ENCODE measurements around the gene DOCK11. TPM values are rescaled to one million over a fixed set of nuclear protein-coding genes. Genes with fewer than 3 reads are reported as not detected.
"Not testable (repeated sequence)": the region's sequence is repeated elsewhere in the genome, so short reads cannot be mapped to it uniquely, and the experiment has no call there.

DOCK11 gene
- total and polyA plus RNA-seq, 10 of the 15 experiments (the other 5 are each of a cell fraction or from before 2014, with no cell fraction given) = 16.3 to 30.7 (median 19.8) TPM

DNA sequence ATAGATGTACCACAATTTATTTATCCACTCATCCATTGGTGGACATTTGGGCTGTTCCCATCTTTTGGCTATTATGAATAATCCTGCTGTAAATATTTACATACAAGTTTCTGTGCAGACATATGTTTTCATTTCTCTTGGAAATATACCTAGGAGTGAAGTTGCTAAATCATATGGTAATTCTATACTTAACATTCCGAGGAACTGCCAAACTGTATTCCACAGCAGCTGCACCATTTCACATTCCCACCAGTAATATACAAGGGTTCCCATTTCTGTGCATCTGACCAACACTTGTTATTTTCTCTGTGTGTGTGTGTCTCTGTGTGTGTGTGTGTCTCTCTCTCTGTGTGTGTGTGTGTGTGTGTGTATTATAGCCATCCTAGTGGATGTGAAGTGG, 15.4 kb upstream of the DOCK11 start:
- ATAC-seq = no peak
- no peak overlapping the region for H3K9ac ChIP-seq (ENCODE audit: control insufficient read depth, insufficient read depth, low read length)
- H3K27me3 ChIP-seq (replicated peaks in 1 of 2; ENCODE audit: control insufficient read depth in 2 of 2, insufficient read depth in 2 of 2, low read length in 1 of 2) = no peaks in the 10 kb centered on the region
- WGBS (ENCODE audit: insufficient coverage, insufficient replicate concordance, low lambda C conversion rate, missing lambda C conversion rate) = 21% methylated on average over 1 of the region's 1 CpG
- RAD21 ChIA-PET (ENCODE audit: unreplicated experiment) = no interaction called here
- POLR2A ChIA-PET = interaction anchor here (0.6 kb wide), 1 partner anchor 1627 kb away, joined by 4 read pairs; no protein-coding TSS in a partner anchor
- no peak for FAIRE-seq
- H3K4me2 ChIP-seq (ENCODE audit: control insufficient read depth, insufficient read depth) = no peak overlapping the region
- H4K20me1 ChIP-seq (ENCODE audit: control insufficient read depth, insufficient read depth) = no peaks in the 10 kb centered on the region
- no peaks in the 10 kb centered on the region for H3K4me1 ChIP-seq (ENCODE audit: control insufficient read depth, insufficient read depth, low read length)
- H3K79me2 ChIP-seq (ENCODE audit: control insufficient read depth, insufficient read depth, low read length) = no peaks in the 10 kb centered on the region
- H3K27ac ChIP-seq (ENCODE audit: control insufficient read depth, insufficient read depth) = no peak overlapping the region
- H3K36me3 ChIP-seq (ENCODE audit: control insufficient read depth in 2 of 2, insufficient read depth in 2 of 2, low read length in 1 of 2) = no peaks in the 10 kb centered on the region
- no peak overlapping the region for H3K4me3 ChIP-seq
- TF ChIP-seq NR2F1 (conservative IDR thresholded peaks at IDR 0.05) (no peak), EED (IDR thresholded peaks at IDR 0.05; ENCODE audit: low read depth) (no peak), CHD2 (IDR thresholded peaks at IDR 0.05; ENCODE audit: borderline replicate concordance, low read depth, low read length) (no peak), PML (IDR thresholded peaks at IDR 0.05; ENCODE audit: low read length) (no peak), MTA3 (IDR thresholded peaks at IDR 0.05; ENCODE audit: borderline replicate concordance, low read length) (no peak), SMARCA5 (IDR thresholded peaks at IDR 0.05) (no peak)
- TF ChIP-seq, protein P1, sequence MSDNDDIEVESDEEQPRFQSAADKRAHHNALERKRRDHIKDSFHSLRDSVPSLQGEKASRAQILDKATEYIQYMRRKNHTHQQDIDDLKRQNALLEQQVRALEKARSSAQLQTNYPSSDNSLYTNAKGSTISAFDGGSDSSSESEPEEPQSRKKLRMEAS (IDR thresholded peaks at IDR 0.05; ENCODE audit: low read depth, low read length) = no peak
- TF ChIP-seq, protein P2, sequence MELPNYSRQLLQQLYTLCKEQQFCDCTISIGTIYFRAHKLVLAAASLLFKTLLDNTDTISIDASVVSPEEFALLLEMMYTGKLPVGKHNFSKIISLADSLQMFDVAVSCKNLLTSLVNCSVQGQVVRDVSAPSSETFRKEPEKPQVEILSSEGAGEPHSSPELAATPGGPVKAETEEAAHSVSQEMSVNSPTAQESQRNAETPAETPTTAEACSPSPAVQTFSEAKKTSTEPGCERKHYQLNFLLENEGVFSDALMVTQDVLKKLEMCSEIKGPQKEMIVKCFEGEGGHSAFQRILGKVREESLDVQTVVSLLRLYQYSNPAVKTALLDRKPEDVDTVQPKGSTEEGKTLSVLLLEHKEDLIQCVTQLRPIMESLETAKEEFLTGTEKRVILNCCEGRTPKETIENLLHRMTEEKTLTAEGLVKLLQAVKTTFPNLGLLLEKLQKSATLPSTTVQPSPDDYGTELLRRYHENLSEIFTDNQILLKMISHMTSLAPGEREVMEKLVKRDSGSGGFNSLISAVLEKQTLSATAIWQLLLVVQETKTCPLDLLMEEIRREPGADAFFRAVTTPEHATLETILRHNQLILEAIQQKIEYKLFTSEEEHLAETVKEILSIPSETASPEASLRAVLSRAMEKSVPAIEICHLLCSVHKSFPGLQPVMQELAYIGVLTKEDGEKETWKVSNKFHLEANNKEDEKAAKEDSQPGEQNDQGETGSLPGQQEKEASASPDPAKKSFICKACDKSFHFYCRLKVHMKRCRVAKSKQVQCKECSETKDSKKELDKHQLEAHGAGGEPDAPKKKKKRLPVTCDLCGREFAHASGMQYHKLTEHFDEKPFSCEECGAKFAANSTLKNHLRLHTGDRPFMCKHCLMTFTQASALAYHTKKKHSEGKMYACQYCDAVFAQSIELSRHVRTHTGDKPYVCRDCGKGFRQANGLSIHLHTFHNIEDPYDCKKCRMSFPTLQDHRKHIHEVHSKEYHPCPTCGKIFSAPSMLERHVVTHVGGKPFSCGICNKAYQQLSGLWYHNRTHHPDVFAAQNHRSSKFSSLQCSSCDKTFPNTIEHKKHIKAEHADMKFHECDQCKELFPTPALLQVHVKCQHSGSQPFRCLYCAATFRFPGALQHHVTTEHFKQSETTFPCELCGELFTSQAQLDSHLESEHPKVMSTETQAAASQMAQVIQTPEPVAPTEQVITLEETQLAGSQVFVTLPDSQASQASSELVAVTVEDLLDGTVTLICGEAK (IDR thresholded peaks at IDR 0.05; ENCODE audit: borderline replicate concordance) = no peak
- TF ChIP-seq, protein P3, sequence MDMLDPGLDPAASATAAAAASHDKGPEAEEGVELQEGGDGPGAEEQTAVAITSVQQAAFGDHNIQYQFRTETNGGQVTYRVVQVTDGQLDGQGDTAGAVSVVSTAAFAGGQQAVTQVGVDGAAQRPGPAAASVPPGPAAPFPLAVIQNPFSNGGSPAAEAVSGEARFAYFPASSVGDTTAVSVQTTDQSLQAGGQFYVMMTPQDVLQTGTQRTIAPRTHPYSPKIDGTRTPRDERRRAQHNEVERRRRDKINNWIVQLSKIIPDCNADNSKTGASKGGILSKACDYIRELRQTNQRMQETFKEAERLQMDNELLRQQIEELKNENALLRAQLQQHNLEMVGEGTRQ (IDR thresholded peaks at IDR 0.05; ENCODE audit: borderline replicate concordance, low read depth, low read length) = no peak
- in situ Hi-C loops (cut with MboI) (no loop called here), intact Hi-C loops (cut with micrococcal nuclease; ENCODE audit: unreplicated experiment) (no loop called here)
- CTCF ChIA-PET = no interaction called here
- no TSS peak for BruUV-seq (replicated peaks)
- no peak for DNase-seq (ENCODE audit: low read depth, low spot score)
- SMC1A ChIA-PET (ENCODE audit: uncharacterized antibody, unreplicated experiment) = no interaction called here
- no peak overlapping the region for H2AFZ ChIP-seq (ENCODE audit: control insufficient read depth, low read depth, low read length)
- H3K9me3 ChIP-seq (replicated peaks; ENCODE audit: control insufficient read depth, insufficient read depth, low read length) = no peaks in the 10 kb centered on the region

DNA sequence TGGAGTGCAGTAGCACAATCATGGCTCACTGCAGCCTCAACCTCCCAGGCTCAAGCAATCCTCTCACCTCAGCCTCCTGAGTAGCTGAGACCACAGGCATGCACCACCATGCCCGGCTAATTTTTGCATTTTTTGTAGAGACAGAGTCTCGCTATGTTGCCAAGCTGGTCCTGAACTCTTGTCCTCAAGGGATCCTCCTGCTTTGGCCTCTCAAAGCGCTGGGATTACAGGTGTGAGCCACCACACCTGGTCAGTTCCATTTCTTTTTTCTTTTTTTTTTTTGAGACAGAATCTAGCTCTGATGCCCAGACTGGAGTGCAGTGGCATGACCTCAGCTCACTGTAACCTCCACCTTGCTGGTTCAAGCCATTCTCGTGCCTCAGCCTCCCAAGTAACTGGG, 13.2 kb upstream of the DOCK11 start:
- H3K27me3 ChIP-seq (replicated peaks in 1 of 2; ENCODE audit: control insufficient read depth in 2 of 2, insufficient read depth in 2 of 2, low read length in 1 of 2); in situ Hi-C loops (cut with MboI); H3K27ac ChIP-seq (ENCODE audit: control insufficient read depth, insufficient read depth); H3K9ac ChIP-seq (ENCODE audit: control insufficient read depth, insufficient read depth, low read length); SMC1A ChIA-PET (ENCODE audit: uncharacterized antibody, unreplicated experiment); H2AFZ ChIP-seq (ENCODE audit: control insufficient read depth, low read depth, low read length); H3K79me2 ChIP-seq (ENCODE audit: control insufficient read depth, insufficient read depth, low read length); RAD21 ChIA-PET (ENCODE audit: unreplicated experiment); intact Hi-C loops (cut with micrococcal nuclease; ENCODE audit: unreplicated experiment); H3K36me3 ChIP-seq (ENCODE audit: control insufficient read depth in 2 of 2, insufficient read depth in 2 of 2, low read length in 1 of 2); POLR2A ChIA-PET; BruUV-seq (replicated peaks); H3K4me1 ChIP-seq (ENCODE audit: control insufficient read depth, insufficient read depth, low read length); ATAC-seq; FAIRE-seq; H3K4me2 ChIP-seq (ENCODE audit: control insufficient read depth, insufficient read depth); H4K20me1 ChIP-seq (ENCODE audit: control insufficient read depth, insufficient read depth); H3K4me3 ChIP-seq; H3K9me3 ChIP-seq (replicated peaks; ENCODE audit: control insufficient read depth, insufficient read depth, low read length); DNase-seq (ENCODE audit: low read depth, low spot score): not testable (repeated sequence)
- CTCF ChIA-PET = interaction anchor here (0.7 to 2.3 kb wide), 3 partner anchors 23 to 1000 kb away, joined by 3 to 7 read pairs (median 3); no protein-coding TSS in a partner anchor
- 46% methylated on average over 4 of the region's 4 CpGs for WGBS (ENCODE audit: insufficient coverage, insufficient replicate concordance, low lambda C conversion rate, missing lambda C conversion rate)
